GM06990 (cell line): ENCODE measurements around the gene POLL.

Experiments used
- DNase-seq: peaks from one replicate; pipeline ENCODE4 v3.0.0-alpha.2; 2011; ENCODE audit not compliant: insufficient read length; ENCODE audit errors: extremely low read depth
- H3K27me3 ChIP-seq: replicated peaks from 2 replicates; pipeline ENCODE4 v1.6.0; 2011; ENCODE audit warnings: low read length; ENCODE audit not compliant: control insufficient read depth, insufficient read depth
- H3K36me3 ChIP-seq: 2 replicates; pipeline ENCODE4 v1.5.1; 2011; ENCODE audit warnings: low read length; ENCODE audit not compliant: control insufficient read depth, insufficient read depth
- H3K4me3 ChIP-seq: replicated peaks from 2 replicates; pipeline ENCODE4 v1.5.1; 2011; ENCODE audit warnings: low read depth, mild to moderate bottlenecking, control low read depth, low read length
- CTCF ChIP-seq: IDR thresholded peaks from 2 replicates; pipeline ENCODE4 v1.5.1; 2011; ENCODE audit warnings: low read length, control low read depth, mild to moderate bottlenecking, inconsistent platforms; ENCODE audit not compliant: insufficient read depth, poor library complexity, severe bottlenecking

Gene POLL

GRCh38 chr10:101585841-101586240 lies 2.2 kb downstream of the POLL start:
- no peak for DNase-seq
- Histone ChIP-seq H3K4me3 (no peak overlapping the region), H3K36me3 (peaks cover 11% of the 10 kb centered on the region), H3K27me3 (no peaks in the 10 kb centered on the region)
- no peak for TF ChIP-seq CTCF

- no peak for DNase-seq
- peaks cover 26% of the 10 kb centered on the region for H3K36me3 ChIP-seq
- no peak for TF ChIP-seq CTCF
- no peaks in the 10 kb centered on the region for H3K27me3 ChIP-seq
- no peak overlapping the region for H3K4me3 ChIP-seq
These were observed 7.3 kb downstream of the POLL start for GRCh38 chr10:101580486-101581399.

- no peak for TF ChIP-seq CTCF
- Histone ChIP-seq H3K36me3 (peaks cover 26% of the 10 kb centered on the region), H3K27me3 (no peaks in the 10 kb centered on the region), H3K4me3 (no peak overlapping the region)
- DNase-seq = no peak
These were observed 8.6 kb downstream of the POLL start for GRCh38 chr10:101579516-101579870.

- peaks cover 24% of the 10 kb centered on the region for H3K36me3 ChIP-seq
- TF ChIP-seq CTCF = no peak
These were observed 9.1 kb downstream of the POLL start for GRCh38 chr10:101578803-101579515.

GRCh38 chr10:101578192-101578591 lies 9.9 kb downstream of the POLL start:
- no peak overlapping the region for H3K4me3 ChIP-seq
- no peaks in the 10 kb centered on the region for H3K27me3 ChIP-seq
- TF ChIP-seq CTCF = no peak
- DNase-seq = no peak
- H3K36me3 ChIP-seq = peaks cover 20% of the 10 kb centered on the region

More at GRCh38 chr10:101578803-101579515, 9.1 kb downstream of the POLL start:
- Histone ChIP-seq H3K27me3 (no peaks in the 10 kb centered on the region), H3K4me3 (no peak overlapping the region)
- no peak for DNase-seq
